Endodermal cell (in vitro differentiated cells): ENCODE data around the gene MEGF10. TPM values are rescaled to one million over a fixed set of nuclear protein-coding genes. Genes with fewer than 3 reads are reported as not detected.

Experiments used
- DNase-seq: peaks from one replicate; pipeline ENCODE4 v3.0.0-alpha.2; 2017
- H3K27ac ChIP-seq: 2 replicates; pipeline ENCODE4 v1.5.1; 2013; ENCODE audit warnings: mild to moderate bottlenecking, low read depth, low read length, moderate library complexity
- H3K27me3 ChIP-seq: 2 replicates; pipeline ENCODE4 v1.6.1; 2013; ENCODE audit warnings: mild to moderate bottlenecking, low read length, moderate library complexity; ENCODE audit not compliant: insufficient read depth, control insufficient read depth, poor library complexity, severe bottlenecking
- H3K36me3 ChIP-seq: 2 replicates; pipeline ENCODE4 v1.7.0; 2013; ENCODE audit warnings: mild to moderate bottlenecking, low read length, moderate library complexity; ENCODE audit not compliant: control insufficient read depth, insufficient read depth
- H3K4me1 ChIP-seq: one replicate; pipeline ENCODE4 v1.7.0; 2013; ENCODE audit warnings: low read length; ENCODE audit not compliant: control insufficient read depth, insufficient read depth
- H3K4me3 ChIP-seq: 2 replicates; pipeline ENCODE4 v1.5.1; 2013; ENCODE audit warnings: mild to moderate bottlenecking, low read length, moderate library complexity
- H3K9ac ChIP-seq: 2 replicates; pipeline ENCODE4 v1.6.1; 2013; ENCODE audit warnings: mild to moderate bottlenecking, low read length, moderate library complexity; ENCODE audit not compliant: poor library complexity, severe bottlenecking; ENCODE audit errors: extremely low read depth
- H3K9me3 ChIP-seq: 2 replicates; pipeline ENCODE4 v1.6.1; 2013; ENCODE audit warnings: mild to moderate bottlenecking, low read length, moderate library complexity; ENCODE audit not compliant: control insufficient read depth
- H3K27ac Mint-ChIP-seq: 2 replicates; pipeline ENCODE4 v1.8.0; 2020; ENCODE audit warnings: mixed read lengths
- H3K27me3 Mint-ChIP-seq: 2 replicates; pipeline ENCODE4 v1.8.0; 2021; ENCODE audit warnings: mild to moderate bottlenecking, mixed read lengths; ENCODE audit not compliant: insufficient read depth
- H3K36me3 Mint-ChIP-seq: 2 replicates; pipeline ENCODE4 v1.8.0; 2020; ENCODE audit warnings: low read depth, mixed read lengths
- H3K4me1 Mint-ChIP-seq: 2 replicates; pipeline ENCODE4 v1.8.0; 2020; ENCODE audit warnings: mixed read lengths
- H3K4me3 Mint-ChIP-seq: 2 replicates; pipeline ENCODE4 v1.8.0; 2020; ENCODE audit warnings: mild to moderate bottlenecking, moderate library complexity, mixed read lengths
- H3K9me3 Mint-ChIP-seq: 2 replicates; pipeline ENCODE4 v1.8.0; 2020; ENCODE audit warnings: mild to moderate bottlenecking, mixed read lengths
- CTCF ChIP-seq: fragments of 200-600 bp; sonication (generic); conservative IDR thresholded peaks from 2 replicates; pipeline ENCODE4 v1.5.0; 2021; ENCODE audit warnings: antibody characterized with exemption, mild to moderate bottlenecking
- WGBS, 2 experiments: methylation state at CpG; one replicate each; pipeline versions ENCODE4 v1.1.5 to v1.1.7; 2013; ENCODE audit warnings: missing lambda C conversion rate in 2 of 2, mixed read lengths in 1 of 2; ENCODE audit not compliant: insufficient coverage in 1 of 2, insufficient read length in 1 of 2; 5-methylcytosine and 5-hydroxymethylcytosine counted together
- total RNA-seq, 2 donors: library from RNA; stranded (reverse); fragmentation: NEBNext Ultra II Directional in 1 of 2; extraction: Animal tissue kit (Norgen Biotek cat#: 25700) in 1 of 2; gene quantifications; 2 replicates in 1 of 2; 3 replicates in 1 of 2; pipeline ENCODE4 v1.2.1, GENCODE V29; 2021

Gene MEGF10
- total RNA-seq, 2 donors from 2014 or later, result 12.7 to 17.7 TPM

- Histone ChIP-seq H3K36me3 (peaks cover 8% of the 10 kb centered on the region), H3K9ac (no peak overlapping the region), H3K27me3 (no peaks in the 10 kb centered on the region), H3K4me3 (no peak overlapping the region), H3K4me1 (peaks cover under 1% of the 10 kb centered on the region), H3K27ac (no peak overlapping the region), H3K9me3 (no peaks in the 10 kb centered on the region)
- Mint-ChIP-seq H3K4me3 (no peak overlapping the region), H3K36me3 (peaks cover 3% of the 10 kb centered on the region), H3K27me3 (no peaks in the 10 kb centered on the region), H3K9me3 (no peaks in the 10 kb centered on the region), H3K27ac (no peak overlapping the region), H3K4me1 (peaks cover 20% of the 10 kb centered on the region)
- WGBS, 2 experiments, result 91 to 94% methylated on average over 2 of the region's 2 CpGs
- no peak for DNase-seq
- TF ChIP-seq CTCF, result no peak
These were observed 107.9 kb downstream of the MEGF10 start for GRCh38 chr5:127398508-127398907.

- DNase-seq, result no peak
- H3K9me3 ChIP-seq, result no peaks in the 10 kb centered on the region
- no peak overlapping the region for H3K9ac ChIP-seq
- Mint-ChIP-seq H3K27ac (no peak overlapping the region), H3K4me1 (peaks cover 15% of the 10 kb centered on the region), H3K36me3 (peaks cover 3% of the 10 kb centered on the region), H3K4me3 (no peak overlapping the region), H3K9me3 (no peaks in the 10 kb centered on the region), H3K27me3 (no peaks in the 10 kb centered on the region)
- peaks cover 8% of the 10 kb centered on the region for H3K36me3 ChIP-seq
- no peak overlapping the region for H3K27ac ChIP-seq
- no peaks in the 10 kb centered on the region for H3K27me3 ChIP-seq
- H3K4me3 ChIP-seq, result no peak overlapping the region
- no peak for TF ChIP-seq CTCF
- no peaks in the 10 kb centered on the region for H3K4me1 ChIP-seq
- WGBS, 2 experiments, result 76% methylated on average over 1 of the region's 1 CpG; no CpG with 5 or more reads in 1 of the 2 experiments
These were observed 108.5 kb downstream of the MEGF10 start for GRCh38 chr5:127399068-127399467.

- peaks cover 3% of the 10 kb centered on the region for H3K36me3 Mint-ChIP-seq
- TF ChIP-seq CTCF, result no peak
- no peak overlapping the region for H3K4me3 Mint-ChIP-seq
- H3K4me1 ChIP-seq, result no peaks in the 10 kb centered on the region
- WGBS, 2 experiments, result 84 to 100% methylated on average over 1 of the region's 1 CpG
- H3K27ac Mint-ChIP-seq, result no peak overlapping the region
- no peak for DNase-seq
- H3K4me3 ChIP-seq, result no peak overlapping the region
- no peaks in the 10 kb centered on the region for H3K27me3 ChIP-seq
- peaks cover 11% of the 10 kb centered on the region for H3K4me1 Mint-ChIP-seq
- H3K36me3 ChIP-seq, result peaks cover 8% of the 10 kb centered on the region
- H3K9ac ChIP-seq, result no peak overlapping the region
- no peaks in the 10 kb centered on the region for H3K9me3 ChIP-seq
- H3K27me3 Mint-ChIP-seq, result no peaks in the 10 kb centered on the region
- no peak overlapping the region for H3K27ac ChIP-seq
- H3K9me3 Mint-ChIP-seq, result no peaks in the 10 kb centered on the region
These were observed 109.9 kb downstream of the MEGF10 start for GRCh38 chr5:127400539-127400938.
